DOHH2 (cell line): ENCODE results near the gene RNASEH2A.

Source experiments
- H3F3A ChIP-seq: fragments of 200-600 bp; sonication (generic), shearing (Covaris generic); 2 replicates; pipeline ENCODE4 v1.6.0; 2016; ENCODE audit warnings: antibody characterized with exemption, mild to moderate bottlenecking; ENCODE audit not compliant: control insufficient read depth, insufficient read depth
- H3K27ac ChIP-seq: fragments of 200-600 bp; sonication (generic); 2 replicates; pipeline ENCODE4 v1.5.1; 2014; ENCODE audit warnings: low read depth, mild to moderate bottlenecking, low read length, moderate library complexity
- H3K27me3 ChIP-seq: fragments of 200-600 bp; sonication (generic); 2 replicates; pipeline ENCODE4 v1.6.1; 2014; ENCODE audit warnings: mild to moderate bottlenecking, low read length, mixed read lengths; ENCODE audit not compliant: control insufficient read depth
- H3K36me3 ChIP-seq: fragments of 200-600 bp; sonication (generic); 2 replicates; pipeline ENCODE4 v1.6.1; 2014; ENCODE audit warnings: mild to moderate bottlenecking, low read length, moderate library complexity, mixed read lengths; ENCODE audit not compliant: control insufficient read depth
- H3K4me1 ChIP-seq: fragments of 200-600 bp; sonication (generic); 2 replicates; pipeline ENCODE4 v1.6.1; 2014; ENCODE audit warnings: mild to moderate bottlenecking, low read length, mixed read lengths; ENCODE audit not compliant: control insufficient read depth
- H3K4me2 ChIP-seq: fragments of 200-600 bp; sonication (generic); 2 replicates; pipeline ENCODE4 v1.6.0; 2014; ENCODE audit warnings: mild to moderate bottlenecking, low read length, moderate library complexity
- H3K4me3 ChIP-seq: fragments of 200-600 bp; sonication (generic); 2 replicates; pipeline ENCODE4 v1.5.1; 2014; ENCODE audit warnings: mild to moderate bottlenecking, low read length, mixed read lengths
- H3K79me2 ChIP-seq: fragments of 200-600 bp; sonication (generic); 2 replicates; pipeline ENCODE4 v1.6.1; 2014; ENCODE audit warnings: mild to moderate bottlenecking, low read length, mixed read lengths; ENCODE audit not compliant: control insufficient read depth
- H3K9me2 ChIP-seq: fragments of 200-600 bp; sonication (generic); replicated peaks from 2 replicates; pipeline ENCODE4 v1.6.1; 2014; ENCODE audit warnings: mild to moderate bottlenecking, low read length, mixed read lengths; ENCODE audit not compliant: control insufficient read depth
- H3K9me3 ChIP-seq: fragments of 200-600 bp; sonication (generic); 2 replicates; pipeline ENCODE4 v1.6.1; 2014; ENCODE audit warnings: antibody characterized with exemption, low read length, mixed read lengths; ENCODE audit not compliant: control insufficient read depth, insufficient read depth
- H4K20me1 ChIP-seq: fragments of 200-600 bp; sonication (generic); 2 replicates; pipeline ENCODE4 v1.6.0; 2014; ENCODE audit warnings: low read depth, mild to moderate bottlenecking, antibody characterized with exemption, low read length, moderate library complexity; ENCODE audit not compliant: control insufficient read depth, insufficient read depth
- CTCF ChIP-seq: fragments of 200-600 bp; sonication (generic); IDR thresholded peaks from one replicate; pipeline ENCODE4 v1.5.1; 2014; ENCODE audit warnings: antibody characterized with exemption, mild to moderate bottlenecking, low read depth, low read length; ENCODE audit not compliant: poor library complexity, severe bottlenecking
- EZH2phosphoT487 ChIP-seq: fragments of 200-600 bp; sonication (generic); IDR thresholded peaks from 2 replicates; pipeline ENCODE4 v1.6.1; 2017; ENCODE audit warnings: borderline replicate concordance, mild to moderate bottlenecking, antibody characterized with exemption, low read length, moderate library complexity, mixed read lengths

RNASEH2A gene

GRCh38 chr19:12763100-12763499 is 43.3 kb upstream of the RNASEH2A start:
- H3K9me3 ChIP-seq = no peaks in the 10 kb centered on the region
- H3K27ac ChIP-seq = no peak overlapping the region
- no peak overlapping the region for H3K4me3 ChIP-seq
- no peak overlapping the region for H3K4me2 ChIP-seq
- peaks cover 3% of the 10 kb centered on the region; the same call in 1 of the 2 replicates for H3K4me1 ChIP-seq
- H3F3A ChIP-seq = no peaks in the 10 kb centered on the region
- no peak for TF ChIP-seq CTCF
- TF ChIP-seq EZH2phosphoT487 = no peak
- no peaks in the 10 kb centered on the region for H3K36me3 ChIP-seq
- H3K27me3 ChIP-seq = 0 out of 2 replicates have a peak, but pooled peaks cover under 1% of the 10 kb centered on the region
- no peaks in the 10 kb centered on the region for H3K79me2 ChIP-seq
- H3K9me2 ChIP-seq = no peaks in the 10 kb centered on the region
- no peaks in the 10 kb centered on the region for H4K20me1 ChIP-seq

GRCh38 chr19:12764698-12765097 is 41.7 kb upstream of the RNASEH2A start:
- no peaks in the 10 kb centered on the region for H3K27me3 ChIP-seq
- no peaks in the 10 kb centered on the region for H3F3A ChIP-seq
- H3K4me1 ChIP-seq = peaks cover 3% of the 10 kb centered on the region; the same call in 1 of the 2 replicates
- H3K36me3 ChIP-seq = no peaks in the 10 kb centered on the region
- H3K4me3 ChIP-seq = no peak overlapping the region
- H3K79me2 ChIP-seq = no peaks in the 10 kb centered on the region
- no peak overlapping the region for H3K4me2 ChIP-seq
- no peak for TF ChIP-seq EZH2phosphoT487
- no peak for TF ChIP-seq CTCF
- no peaks in the 10 kb centered on the region for H3K9me2 ChIP-seq
- H4K20me1 ChIP-seq = no peaks in the 10 kb centered on the region
- H3K9me3 ChIP-seq = no peaks in the 10 kb centered on the region
- no peak overlapping the region for H3K27ac ChIP-seq

- H3K79me2 ChIP-seq = no peaks in the 10 kb centered on the region
- no peaks in the 10 kb centered on the region for H3F3A ChIP-seq
- no peaks in the 10 kb centered on the region for H4K20me1 ChIP-seq
- peaks cover 3% of the 10 kb centered on the region; the same call in 1 of the 2 replicates for H3K4me1 ChIP-seq
- no peaks in the 10 kb centered on the region for H3K36me3 ChIP-seq
- peak overlapping the region; percentile 64 for H3K4me3 ChIP-seq
- no peaks in the 10 kb centered on the region for H3K9me2 ChIP-seq
- H3K27ac ChIP-seq = no peak overlapping the region
- TF ChIP-seq EZH2phosphoT487 = no peak
- TF ChIP-seq CTCF = peak; percentile 75
- peak overlapping the region; percentile 79 for H3K4me2 ChIP-seq
- no peaks in the 10 kb centered on the region for H3K9me3 ChIP-seq
- no peaks in the 10 kb centered on the region for H3K27me3 ChIP-seq
Observed at GRCh38 chr19:12766051-12766521, 40.3 kb upstream of the RNASEH2A start.

- no peak overlapping the region for H3K4me3 ChIP-seq
- H3K36me3 ChIP-seq = no peaks in the 10 kb centered on the region
Observed at GRCh38 chr19:12767150-12767549, 39.2 kb upstream of the RNASEH2A start.

More at GRCh38 chr19:12767150-12767549, 39.2 kb upstream of the RNASEH2A start:
- Histone ChIP-seq H3K4me1 (peaks cover 3% of the 10 kb centered on the region; the same call in 1 of the 2 replicates), H3K9me3 (no peaks in the 10 kb centered on the region), H3K4me2 (no peak overlapping the region), H3F3A (no peaks in the 10 kb centered on the region), H3K79me2 (no peaks in the 10 kb centered on the region), H3K9me2 (no peaks in the 10 kb centered on the region), H3K27me3 (no peaks in the 10 kb centered on the region), H4K20me1 (no peaks in the 10 kb centered on the region), H3K27ac (no peak overlapping the region)
- TF ChIP-seq CTCF = no peak
- TF ChIP-seq EZH2phosphoT487 = no peak
